HG02970 (cell line): ENCODE data around the gene SPDEF.

ENCODE experiments used
- ATAC-seq: cut with Tn5 transposase; IDR thresholded peaks from one replicate; pipeline ENCODE4 v1.9.1; 2021; ENCODE audit warnings: mild to moderate bottlenecking, moderate library complexity, moderate number of reproducible peaks; ENCODE audit not compliant: unreplicated experiment, low FRiP score

The SPDEF gene

DNA sequence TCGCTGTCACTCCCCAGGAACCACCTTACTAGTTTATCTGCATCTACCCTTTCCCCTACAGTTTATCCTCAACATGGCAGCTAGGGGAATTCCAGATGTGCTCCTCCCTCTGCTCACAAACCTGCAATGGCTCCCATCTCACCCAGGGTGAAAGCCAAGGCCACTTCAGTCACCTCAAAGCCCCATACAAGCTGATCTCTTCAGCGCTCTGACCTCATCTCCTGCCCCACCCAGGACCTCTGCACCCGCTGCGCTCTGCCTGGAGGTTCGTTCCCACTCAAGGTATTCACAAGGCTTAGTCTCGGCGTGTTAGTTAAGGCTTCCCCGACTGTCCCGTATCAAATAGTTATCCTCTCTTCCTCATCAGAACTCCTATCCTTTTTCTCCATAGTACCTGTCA is 28.6 kb upstream of the SPDEF start:
- ATAC-seq: no peak

DNA sequence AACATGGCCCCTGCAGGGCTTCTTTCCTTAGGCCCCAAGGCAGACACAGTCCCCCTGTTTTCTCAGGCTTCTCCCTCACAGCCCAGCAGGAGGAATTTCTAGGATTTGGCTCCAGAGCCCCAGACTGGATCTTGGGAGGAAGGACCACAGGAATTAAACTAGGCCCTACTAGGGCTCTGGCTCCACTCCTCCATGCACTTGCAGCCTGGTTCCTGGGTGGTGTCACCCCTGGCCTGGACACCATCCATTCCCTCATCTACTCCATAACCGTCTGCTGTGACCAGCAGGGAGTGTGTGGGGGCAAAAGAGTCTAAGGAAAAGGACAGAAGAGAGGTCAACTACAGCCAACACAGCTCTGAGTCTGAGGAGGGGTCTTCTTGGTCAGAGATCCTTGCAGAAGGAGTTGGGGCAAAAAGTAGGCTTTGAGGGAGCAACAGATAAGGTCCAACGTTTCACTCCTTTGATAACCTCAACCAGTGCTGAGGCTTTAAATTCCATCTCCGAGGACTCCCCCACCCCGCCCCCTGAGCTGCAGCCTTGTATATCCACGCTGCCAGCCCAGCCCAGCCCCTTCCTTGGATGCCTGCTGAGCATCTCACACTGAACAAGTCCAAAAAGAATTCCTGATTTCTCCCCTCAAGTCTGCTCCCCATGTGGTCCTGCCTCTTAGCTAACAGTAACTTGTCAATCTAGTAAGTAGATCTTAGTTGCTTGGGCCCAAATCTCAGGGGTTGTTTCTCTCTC is 27.9 kb upstream of the SPDEF start:
- ATAC-seq: no peak

DNA sequence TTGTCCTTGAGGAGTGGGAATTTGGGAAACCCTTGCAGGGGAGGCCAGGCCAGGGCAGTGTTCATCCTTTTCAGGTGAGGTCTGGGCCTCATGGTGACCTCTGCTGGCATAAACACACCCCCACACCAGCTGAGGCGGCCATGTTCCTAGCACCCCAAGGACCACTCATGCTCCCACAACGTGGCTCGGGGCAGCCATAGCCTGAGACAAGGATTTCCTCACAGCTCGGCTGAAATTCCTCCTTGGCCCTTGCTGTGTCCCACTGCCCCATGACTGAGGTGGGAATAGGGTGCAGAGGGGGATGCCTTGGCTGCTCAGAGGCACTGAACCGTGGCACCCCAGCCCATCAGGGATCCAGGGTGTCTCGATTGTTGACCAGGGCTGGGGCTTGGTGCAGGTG is 27.3 kb upstream of the SPDEF start:
- no peak for ATAC-seq

DNA sequence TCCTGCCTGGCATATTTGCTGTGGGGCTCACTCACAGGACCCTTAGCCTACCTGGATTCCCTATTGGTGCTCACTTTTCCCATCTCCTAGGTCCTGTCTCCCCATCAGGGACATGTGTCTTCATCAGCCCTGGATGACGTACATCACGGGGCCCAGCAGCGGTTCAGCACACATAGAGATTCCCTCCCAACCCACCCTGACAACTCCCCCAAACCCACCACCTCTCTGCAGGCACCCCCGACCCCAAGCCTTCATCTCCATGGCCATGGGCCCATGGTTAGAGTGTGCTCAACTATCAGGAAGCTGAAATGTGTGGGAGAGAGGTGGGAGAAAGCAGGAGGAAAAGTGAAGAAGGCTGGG is 25.4 kb upstream of the SPDEF start:
- no peak for ATAC-seq

DNA sequence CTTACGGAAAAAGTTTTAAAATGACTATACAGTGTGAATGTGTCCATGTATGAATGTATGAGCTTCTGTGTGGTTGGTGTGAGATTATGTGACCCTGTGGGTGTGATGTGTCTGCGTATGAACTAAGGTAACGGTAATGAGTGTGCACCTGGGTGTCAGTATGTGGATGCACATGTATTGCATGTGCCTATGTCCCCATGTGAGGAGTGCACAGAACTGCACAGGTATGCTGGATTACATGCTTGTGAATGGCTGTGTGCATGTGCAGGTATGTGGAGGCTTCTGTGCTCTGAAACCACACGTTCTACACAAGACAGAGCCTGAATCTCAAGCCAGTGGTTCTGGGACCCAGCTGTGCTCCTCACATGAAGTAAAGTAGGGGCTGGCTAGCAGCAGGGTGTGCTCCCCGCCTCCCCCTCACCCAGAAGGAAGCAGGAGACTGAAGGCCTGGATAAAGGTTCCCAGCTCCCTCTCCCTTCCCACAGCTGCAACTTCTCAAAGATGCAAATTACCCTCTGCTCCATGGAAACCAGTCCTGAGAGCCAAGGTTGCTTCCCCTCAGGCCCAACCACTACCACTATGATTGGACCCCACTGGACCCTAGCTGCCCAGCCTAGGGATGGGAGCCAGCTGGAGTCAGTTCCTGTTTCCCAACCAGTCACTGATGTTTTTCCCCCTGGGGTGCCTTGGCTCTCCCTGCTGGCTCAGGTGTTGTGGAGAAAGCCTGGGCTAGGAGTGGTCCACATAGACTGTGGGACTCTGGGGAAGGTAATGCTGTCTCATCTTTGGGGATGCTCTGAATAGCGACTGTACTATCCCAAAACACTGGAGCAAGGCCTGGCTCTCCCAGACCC is 24.8 kb upstream of the SPDEF start:
- ATAC-seq: no peak

DNA sequence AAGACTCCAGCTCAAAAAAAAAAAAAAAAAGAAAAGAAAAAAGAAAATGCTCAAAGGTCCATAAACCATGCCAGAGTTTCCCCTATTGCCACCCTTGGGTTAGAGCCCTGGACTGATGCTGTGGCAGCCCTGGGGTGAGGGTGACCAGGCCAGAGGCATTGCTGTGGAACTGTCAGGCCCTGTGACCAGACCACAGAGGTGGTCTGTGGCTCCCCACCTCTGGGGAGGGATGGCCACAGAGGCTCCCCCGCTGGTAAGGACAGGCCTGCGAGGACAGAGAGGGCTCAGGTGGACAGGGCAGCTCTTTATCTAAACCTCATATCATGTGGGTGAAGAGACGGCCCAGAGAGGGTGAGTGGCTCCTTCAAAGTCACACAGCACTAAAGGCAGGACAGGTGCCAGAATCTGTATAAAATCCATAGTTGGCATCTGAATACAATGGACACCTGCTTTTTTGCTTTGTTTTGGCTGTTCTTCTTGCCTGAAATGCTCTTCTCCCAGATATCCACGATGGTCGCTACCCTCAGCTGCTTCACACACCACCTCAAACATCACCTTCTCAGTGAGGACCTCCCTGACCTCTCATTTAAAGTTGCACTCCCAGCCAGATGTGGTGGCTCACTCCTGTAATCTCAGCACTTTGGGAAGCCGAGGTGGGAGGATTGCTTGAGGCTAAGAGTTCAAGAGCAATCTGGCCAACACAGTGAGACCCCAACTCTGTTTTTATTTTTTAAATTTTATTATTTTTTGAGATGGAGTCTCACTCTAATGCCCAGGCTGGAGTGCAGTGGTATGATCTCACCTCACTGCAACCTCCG is 22.5 kb upstream of the SPDEF start:
- no peak for ATAC-seq

DNA sequence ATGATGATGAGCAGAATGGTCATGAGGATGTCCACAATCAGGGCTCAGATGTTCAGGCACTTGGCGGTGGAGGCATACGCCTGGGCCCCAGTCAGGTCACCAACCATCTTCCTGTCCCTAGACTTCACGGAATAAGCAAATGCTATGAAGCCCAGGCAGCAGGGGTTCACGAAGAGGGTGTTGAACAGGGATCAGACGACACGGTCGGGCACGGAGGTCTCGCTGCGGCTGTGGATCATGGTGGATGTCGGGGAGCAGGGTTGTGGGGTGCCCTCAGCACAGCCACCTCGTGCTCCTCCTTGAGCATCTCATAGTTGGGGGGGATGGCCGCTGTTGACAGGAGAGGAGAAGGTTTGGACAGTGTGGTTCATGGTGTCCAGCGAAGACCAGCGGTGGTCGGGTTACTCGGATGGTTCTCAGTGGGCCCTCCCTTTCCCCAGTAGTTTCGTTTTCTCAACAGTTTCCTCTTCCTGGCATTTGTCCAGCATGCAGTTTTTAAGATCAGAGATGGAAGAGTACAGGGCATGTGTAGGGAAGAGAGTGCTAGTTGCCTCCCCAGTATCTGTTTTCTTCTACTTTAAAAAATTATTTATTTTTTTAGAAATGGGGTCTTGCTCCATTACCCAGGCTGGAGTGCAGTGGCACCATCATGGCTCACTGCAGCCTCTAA is 20.3 kb upstream of the SPDEF start:
- no peak for ATAC-seq

DNA sequence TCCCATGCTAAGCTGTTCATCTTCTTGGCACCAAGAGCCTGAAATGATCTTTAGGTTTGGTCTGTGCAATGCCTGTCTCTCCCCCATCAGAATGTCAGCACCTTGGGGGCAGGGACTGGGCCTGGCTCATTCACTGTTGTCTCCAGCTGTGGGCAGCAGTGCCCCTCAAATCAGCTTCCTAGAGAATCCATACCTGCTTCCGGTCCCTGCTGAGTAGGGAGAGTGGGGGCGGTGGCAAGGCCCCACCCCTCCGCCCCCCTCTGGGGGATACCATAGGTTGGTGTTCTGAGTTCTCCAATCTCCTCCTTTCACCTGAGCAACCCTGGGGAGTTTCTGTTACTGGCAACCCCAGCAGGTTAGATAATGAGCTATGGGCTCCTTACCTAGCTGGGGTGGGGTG is 19.2 kb upstream of the SPDEF start:
- ATAC-seq: no peak

DNA sequence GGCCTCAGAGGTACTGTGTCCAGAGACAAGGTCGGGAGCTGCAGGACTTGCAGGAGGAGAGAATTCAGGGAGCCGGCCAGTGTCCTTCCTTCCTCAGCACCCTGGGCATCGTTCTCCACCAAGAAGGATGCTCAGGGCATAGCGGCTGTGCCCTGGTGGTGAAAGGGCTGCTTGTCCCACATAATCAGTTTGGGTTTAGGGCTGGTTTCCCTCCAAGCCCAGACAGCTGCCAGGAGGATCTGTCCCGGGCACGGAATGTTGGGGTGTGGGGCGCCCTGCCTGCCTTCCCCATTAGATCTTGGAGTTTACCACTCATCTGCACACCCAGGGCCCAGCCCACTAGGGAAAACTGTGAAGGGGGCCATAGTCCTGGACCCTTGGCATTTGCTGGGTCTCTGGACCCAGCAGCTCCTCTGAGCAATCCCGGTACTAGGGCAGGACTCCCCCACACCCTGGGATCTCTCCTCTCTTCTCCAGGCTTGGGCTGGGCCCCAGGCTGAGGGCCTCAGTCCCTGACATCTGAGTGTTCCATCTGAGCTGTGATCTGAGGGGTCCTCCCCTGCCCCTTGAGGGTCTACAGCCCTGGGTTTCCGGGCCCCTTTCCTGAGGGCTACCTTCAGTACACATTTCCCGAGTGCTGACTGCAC is 18.6 kb upstream of the SPDEF start:
- no peak for ATAC-seq

DNA sequence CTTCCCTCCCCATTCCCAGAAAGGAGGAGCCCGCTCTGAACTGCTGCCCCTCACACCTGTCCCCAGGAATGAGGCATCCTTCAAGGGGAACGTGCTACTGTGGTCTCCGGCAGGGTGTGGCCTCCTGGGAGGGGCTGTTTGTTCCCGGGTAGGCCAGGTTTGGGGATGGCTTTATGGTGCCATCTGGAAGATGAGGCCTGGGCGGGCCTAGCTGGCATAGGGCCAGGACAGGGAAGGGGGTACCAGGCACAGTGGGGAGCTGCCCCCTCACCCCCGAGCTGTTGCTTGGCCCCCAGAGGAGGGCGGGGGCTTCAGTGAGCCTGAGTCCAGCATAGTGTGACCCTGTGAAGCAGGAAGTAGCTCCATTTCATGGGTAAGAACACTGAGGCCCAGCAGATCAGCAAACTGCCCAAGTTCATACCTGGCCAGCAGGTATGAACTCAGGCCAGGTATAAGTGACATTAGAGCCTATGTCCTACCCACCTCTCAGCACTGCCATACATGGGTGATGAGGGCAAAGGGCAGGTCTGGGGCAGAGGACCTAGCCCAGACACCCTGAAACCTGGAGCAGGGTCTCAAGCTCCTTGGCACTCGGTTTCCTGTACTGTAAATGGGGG is 17.5 kb upstream of the SPDEF start:
- no peak for ATAC-seq

DNA sequence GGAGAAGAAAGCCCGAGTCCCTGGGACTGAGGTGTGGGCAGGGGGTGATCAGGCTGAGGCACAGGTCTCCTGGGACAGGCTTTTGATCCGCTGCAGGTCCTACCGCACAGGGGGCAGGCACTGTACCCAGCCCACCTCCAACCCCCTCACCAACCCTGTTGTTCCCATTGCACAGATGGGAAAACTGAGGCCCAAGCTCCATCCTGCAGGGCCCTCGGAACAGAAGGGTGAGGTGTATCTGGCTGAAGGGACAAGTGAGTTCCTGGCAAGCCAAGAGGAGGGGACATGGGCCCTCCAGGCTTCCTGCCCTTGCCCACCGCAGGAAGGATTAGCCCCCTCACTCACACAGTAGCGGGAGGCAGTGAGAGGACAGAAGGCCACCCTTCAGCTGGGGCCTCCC is 16.5 kb upstream of the SPDEF start:
- no peak for ATAC-seq

DNA sequence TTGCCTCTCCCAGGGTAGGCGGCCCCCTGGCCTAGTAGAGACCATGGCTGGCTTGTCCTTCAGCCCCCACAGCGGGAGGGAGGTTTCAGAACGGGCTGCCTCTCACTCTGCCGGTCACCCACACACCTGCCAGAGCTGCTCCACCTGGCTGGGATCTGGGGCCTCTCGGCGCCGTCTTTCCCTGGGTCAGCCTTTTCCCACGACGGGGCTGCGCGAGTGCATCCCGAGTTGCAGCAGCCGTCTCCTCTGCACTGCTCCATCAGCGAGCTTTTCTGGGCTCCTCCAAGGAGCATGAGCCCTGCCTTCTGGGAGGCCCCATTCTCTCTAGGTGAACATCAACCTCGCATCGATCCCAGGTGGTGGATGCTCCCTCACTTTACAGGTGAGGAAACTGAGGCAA is 15.9 kb upstream of the SPDEF start:
- ATAC-seq: no peak

DNA sequence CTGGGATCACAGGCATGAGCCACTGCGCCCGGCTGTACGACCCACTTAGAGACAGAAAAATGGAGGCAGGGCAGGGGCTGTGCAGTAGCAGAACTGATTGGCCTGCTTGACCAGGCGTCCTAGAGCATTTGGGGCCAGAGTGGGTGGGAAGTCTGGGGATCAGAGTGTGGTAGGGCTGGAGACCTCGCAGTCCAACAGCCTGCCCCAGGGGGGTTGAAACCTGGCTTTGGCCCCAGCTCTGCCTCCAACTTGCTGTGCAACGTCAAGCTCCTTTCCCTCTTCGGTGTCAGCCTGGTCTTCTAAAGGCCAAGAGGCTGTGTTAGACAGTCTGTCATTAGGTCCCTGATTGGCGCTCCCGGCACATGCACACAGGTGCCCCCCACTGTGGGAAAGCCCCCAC is 15.3 kb upstream of the SPDEF start:
- ATAC-seq: no peak

DNA sequence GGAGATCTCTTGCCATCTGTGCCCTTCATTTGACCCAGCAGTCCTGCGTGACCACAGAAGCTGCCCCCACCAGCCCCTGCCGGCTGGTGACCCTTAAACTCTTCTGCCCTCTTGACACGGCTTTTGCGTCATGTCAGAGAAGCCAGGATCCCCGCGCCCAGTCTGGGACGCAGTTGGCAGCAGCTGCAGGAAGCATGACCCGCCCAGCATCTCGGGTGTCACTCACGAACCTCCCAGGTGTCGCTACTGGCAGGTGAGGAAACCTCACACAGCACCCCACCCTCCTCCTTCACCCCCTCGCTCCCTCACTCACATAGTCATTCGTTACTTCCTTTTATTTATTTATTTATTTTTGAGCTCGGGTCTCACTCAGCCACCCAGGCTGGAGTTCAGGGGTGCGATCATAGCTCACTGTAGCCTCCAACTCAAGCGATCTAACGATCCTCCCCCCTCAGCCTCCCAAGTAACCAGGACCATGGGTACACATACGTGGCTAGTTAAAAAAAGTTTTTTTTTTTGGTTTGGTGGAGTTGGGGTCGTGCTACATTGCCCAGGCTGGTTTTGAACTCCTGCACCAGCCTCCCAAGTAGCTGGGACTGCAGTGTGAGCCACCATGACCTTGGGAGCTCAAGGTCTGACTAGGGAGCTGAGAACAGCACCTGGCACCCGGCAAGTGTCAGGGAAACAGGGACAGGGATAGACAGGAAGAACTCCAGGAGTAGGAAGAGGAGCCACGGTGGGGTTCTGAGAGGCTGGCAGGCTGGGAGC is 14.1 kb upstream of the SPDEF start:
- no peak for ATAC-seq

DNA sequence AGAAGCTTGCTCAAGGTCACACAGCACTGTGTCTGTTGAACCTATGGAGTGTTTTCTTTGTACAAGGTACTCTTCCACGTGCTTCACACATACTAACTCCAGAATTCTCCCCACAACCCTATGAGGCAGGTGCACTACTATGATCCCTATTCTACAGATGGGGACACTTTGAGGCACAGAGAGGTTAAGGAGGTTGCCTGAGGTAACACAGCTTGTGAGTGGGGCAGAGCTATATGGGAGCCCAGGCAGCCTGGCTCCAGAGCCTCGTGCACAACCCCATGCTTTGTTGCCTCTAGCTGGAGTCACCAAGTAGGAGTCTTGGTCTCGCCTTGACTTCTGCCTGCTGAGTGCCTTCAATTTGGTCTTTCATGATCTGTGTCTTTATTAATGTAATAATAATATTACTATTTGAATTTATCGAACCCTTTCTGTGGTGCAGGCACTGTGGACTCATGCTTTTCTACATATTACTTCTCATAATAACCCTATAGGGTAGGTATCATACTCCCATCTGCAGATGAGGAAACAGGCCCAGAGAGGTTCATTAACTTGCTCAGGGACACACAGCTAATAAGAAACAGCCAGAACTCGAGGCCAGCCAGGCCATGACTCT is 13.3 kb upstream of the SPDEF start:
- no peak for ATAC-seq

DNA sequence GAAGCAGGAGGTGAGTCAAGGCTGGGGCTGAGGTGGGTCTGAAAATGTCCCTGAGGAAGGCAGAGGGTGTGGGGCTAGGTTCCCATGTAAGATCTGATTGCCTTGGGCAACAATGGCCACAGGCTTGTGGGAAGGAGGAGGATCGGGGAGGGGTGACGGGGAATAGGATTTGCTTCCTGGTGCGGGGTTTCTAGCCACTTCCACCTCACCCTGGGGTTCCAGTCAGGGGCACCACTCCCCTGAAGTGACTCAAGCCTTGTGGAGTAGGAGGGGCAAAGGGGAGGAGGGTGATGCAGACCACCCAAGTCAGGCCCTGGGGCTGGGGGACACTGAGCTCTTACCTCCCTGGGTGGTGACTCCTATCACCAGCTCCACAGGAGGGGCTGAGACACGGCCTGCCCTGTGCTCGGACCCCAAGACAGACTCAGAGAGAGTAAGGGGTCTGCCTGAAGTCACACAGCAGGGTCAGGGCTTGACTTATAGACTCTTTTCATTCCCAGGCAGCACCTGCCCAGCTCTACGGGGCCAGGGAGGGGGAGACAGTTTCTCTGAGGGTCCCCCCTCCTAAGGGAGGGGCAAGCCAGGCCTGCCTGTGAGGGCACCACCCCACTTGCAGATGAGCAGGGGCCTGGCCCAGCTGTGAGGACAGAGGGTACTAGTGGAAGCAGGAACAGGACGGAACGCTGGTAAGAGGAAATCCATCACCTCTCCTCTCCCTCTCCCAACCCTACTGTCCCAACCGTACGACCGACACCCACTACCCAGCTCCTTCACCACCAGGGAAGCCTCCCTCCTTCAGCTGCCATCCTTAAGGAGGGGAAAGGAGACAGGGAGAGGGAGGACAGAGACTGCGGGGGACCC is 12.4 kb upstream of the SPDEF start:
- no peak for ATAC-seq

DNA sequence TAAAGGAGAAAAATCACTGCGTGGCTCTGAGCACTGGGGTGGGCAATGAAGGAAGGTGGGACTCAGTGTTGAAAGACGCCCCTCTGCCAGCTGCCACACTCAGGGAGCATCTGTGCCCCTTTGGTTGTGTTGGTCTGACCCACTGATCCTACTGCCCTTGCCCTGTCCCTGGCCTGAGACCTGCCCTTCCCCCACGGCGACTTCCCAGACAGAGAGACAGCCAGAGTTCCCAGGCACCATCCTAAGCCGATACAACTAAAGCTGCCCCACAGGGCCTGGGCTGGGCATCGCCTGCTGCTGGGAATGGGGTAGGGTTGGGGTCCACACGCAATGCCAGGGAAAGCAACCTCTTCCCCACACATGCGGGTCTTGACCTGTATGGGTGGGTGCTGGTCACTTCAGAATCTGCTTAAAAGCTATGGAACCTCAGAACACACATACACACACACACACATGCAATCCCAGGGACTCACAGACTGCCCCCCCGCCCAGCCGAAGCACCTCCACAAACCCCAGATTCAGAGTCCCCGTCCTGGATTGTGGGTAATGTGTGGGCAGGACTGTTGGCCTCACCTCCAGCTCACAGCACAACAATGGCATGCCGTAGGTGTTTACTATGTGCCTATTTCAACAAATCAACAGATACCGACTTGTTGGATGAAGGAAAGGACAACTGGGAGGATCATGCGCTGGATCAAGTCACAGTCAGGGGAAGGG is 10.9 kb upstream of the SPDEF start:
- ATAC-seq: no peak
